Effector CD8-positive, alpha-beta T cell (primary cell): Measurements from ENCODE around the gene PPM1D.
A peak's percentile ranks its signal among the peaks of the same experiment; 100 is the strongest.
"Not testable (repeated sequence)": the region's sequence is repeated elsewhere in the genome, so short reads cannot be mapped to it uniquely, and the experiment has no call there.

ENCODE experiments used
- DNase-seq: peaks from one replicate; lab custom pipeline; 2025; lab: John Stamatoyannopoulos, UW
- total RNA-seq, 4 experiments: gene quantifications; one replicate each; lab custom pipeline; 2026; lab: John Stamatoyannopoulos, UW

The PPM1D gene
- total RNA-seq, result 34.3 to 49.3 (median 40.4) reads per million in 4 experiments

GRCh38 chr17:60599620-60600489 lies at the start of gene PPM1D:
TSS of gene PPM1D (plus strand) at chr17:60600193. CDS start at chr17:60600415, 222 bp downstream.
- peak; percentile 96 for DNase-seq

GRCh38 chr17:60552255-60552654 lies 47.7 kb upstream of the PPM1D start:
- not testable (repeated sequence) for DNase-seq

GRCh38 chr17:60554377-60554788 lies 45.6 kb upstream of the PPM1D start:
- DNase-seq, result no peak

GRCh38 chr17:60555786-60556185 lies 44.2 kb upstream of the PPM1D start:
- DNase-seq, result no peak

GRCh38 chr17:60557805-60558204 lies 42.2 kb upstream of the PPM1D start:
- no peak for DNase-seq

GRCh38 chr17:60559659-60559994 lies 40.4 kb upstream of the PPM1D start:
- DNase-seq, result no peak

GRCh38 chr17:60559995-60560859 lies 39.8 kb upstream of the PPM1D start:
- no peak for DNase-seq

GRCh38 chr17:60560860-60561257 lies 39.1 kb upstream of the PPM1D start:
- DNase-seq, result no peak

- no peak for DNase-seq
Measured at GRCh38 chr17:60562421-60562820, 37.6 kb upstream of the PPM1D start.

GRCh38 chr17:60563743-60564142 lies 36.2 kb upstream of the PPM1D start:
- no peak for DNase-seq

GRCh38 chr17:60565233-60565632 lies 34.8 kb upstream of the PPM1D start:
- no peak for DNase-seq

- DNase-seq, result no peak
Measured at GRCh38 chr17:60573236-60574051, 26.5 kb upstream of the PPM1D start.

GRCh38 chr17:60577147-60577915 lies 22.7 kb upstream of the PPM1D start:
- DNase-seq, result no peak

GRCh38 chr17:60579090-60579489 lies 20.9 kb upstream of the PPM1D start:
- no peak for DNase-seq

- no peak for DNase-seq
Measured at GRCh38 chr17:60579551-60579950, 20.4 kb upstream of the PPM1D start.

- no peak for DNase-seq
Measured at GRCh38 chr17:60583008-60583407, 17.0 kb upstream of the PPM1D start.

- DNase-seq, result no peak
Measured at GRCh38 chr17:60585887-60586286, 14.1 kb upstream of the PPM1D start.

- no peak for DNase-seq
Measured at GRCh38 chr17:60586288-60586974, 13.6 kb upstream of the PPM1D start.

- no peak for DNase-seq
Measured at GRCh38 chr17:60590070-60590469, 9.9 kb upstream of the PPM1D start.

GRCh38 chr17:60592750-60593149 lies 7.2 kb upstream of the PPM1D start:
- DNase-seq, result no peak
